NCI-H748 (cell line): ENCODE results near the gene CCDC51.
"Not testable (repeated sequence)": the region's sequence is repeated elsewhere in the genome, so short reads cannot be mapped to it uniquely, and the experiment has no call there.

Experiments used
- DNase-seq: peaks from one replicate; lab custom pipeline; 2025; ENCODE audit not compliant: unreplicated experiment; lab: John Stamatoyannopoulos, UW

Gene CCDC51, protein sequence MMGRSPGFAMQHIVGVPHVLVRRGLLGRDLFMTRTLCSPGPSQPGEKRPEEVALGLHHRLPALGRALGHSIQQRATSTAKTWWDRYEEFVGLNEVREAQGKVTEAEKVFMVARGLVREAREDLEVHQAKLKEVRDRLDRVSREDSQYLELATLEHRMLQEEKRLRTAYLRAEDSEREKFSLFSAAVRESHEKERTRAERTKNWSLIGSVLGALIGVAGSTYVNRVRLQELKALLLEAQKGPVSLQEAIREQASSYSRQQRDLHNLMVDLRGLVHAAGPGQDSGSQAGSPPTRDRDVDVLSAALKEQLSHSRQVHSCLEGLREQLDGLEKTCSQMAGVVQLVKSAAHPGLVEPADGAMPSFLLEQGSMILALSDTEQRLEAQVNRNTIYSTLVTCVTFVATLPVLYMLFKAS

DNA sequence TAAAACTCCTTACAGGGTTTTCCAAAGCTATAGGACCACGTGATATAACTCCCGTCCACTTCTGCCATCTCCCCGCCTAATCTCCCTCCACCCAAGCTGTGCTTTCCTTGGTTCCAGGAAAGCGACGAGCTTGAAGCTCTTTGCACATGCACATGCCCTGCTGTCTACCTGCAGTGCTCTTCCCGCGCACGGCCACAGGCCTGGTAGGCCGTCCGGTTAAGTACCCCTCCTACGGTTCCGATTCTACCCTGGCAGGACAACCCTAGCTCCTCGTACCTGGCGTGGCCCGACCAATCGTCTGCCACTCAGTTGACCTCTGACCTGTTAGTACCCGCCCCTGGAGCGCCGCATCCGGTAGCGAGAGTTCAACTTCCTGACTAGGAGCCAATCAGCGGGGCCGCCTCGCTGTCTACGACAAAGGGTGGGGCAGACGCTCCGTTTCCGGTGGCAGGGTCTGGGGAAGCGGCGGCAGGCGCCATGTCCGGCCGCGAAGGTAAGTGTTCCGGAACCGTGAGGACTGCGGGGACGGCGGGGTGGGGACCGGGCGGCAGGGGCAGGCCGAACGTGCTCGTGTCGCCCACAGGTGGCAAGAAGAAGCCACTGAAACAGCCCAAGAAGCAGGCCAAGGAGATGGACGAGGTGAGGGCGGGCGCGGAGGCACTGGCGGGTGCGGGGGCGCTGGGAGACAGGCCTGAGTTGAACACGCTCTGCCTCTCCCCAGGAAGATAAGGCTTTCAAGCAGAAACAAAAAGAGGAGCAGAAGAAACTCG lies at the start of gene CCDC51, which contains the start of gene TMA7:
CCDC51 (minus strand) TSS at position 300 of the 770 bp plus-strand sequence. CDS start 4,991 bp downstream, outside the sequence.
TMA7 (plus strand) TSS at position 438 of the 770 bp plus-strand sequence; CDS start at position 478, 40 bp downstream.
- DNase-seq: peak; percentile 96

DNA sequence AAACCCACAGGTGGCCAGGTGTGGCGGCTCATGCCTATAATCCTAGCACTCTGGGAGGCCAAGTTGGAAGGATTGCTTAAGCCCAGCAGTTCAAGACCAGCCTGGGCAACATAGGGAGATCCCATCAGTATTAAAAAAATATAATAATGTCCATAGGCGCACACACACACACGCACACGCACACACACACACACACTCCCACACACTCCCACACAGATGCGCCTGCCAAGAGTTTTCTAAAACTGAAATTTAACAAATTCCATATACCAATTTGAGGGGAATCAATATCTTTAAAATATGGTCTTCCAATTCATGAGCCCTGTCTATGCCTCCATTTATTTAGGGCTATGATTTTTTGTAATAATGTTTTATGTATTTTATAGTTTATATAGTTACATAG lies 47.0 kb upstream of the CCDC51 start:
- no peak for DNase-seq

DNA sequence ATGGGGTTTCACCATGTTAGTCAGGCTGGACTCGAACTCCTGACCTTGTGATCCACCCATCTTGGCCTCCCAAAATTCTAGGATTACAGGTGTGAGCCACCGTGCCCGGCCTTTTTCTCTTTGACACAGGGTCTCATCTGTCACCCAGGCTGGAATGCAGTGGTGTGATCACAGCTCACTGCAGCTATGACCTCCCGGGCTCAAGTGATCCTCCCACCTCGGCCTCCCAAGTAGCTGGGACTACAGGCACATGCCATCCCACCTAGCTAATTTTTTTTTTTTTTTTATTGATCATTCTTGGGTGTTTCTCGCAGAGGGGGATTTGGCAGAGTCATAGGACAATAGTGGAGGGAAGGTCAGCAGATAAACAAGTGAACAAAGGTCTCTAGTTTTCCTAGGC lies 42.9 kb upstream of the CCDC51 start:
- not testable (repeated sequence) for DNase-seq

DNA sequence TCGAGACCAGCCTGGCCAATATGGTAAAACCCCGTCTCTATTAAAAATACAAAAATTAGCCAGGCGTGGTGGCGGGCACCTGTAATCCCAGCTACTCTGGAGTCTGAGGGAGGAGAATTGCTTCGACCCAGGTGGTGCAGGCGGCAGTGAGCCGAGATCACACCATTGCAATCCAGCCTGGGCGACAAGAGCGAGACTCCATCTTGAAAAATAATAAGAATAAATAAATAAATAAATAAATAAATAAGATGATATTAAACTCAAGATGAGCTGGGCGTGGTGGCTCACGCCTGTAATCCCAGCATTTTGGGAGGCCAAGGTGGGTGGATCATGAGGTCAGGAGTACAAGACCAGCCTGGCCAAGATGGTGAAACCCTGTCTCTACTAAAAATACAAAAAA lies 41.0 kb upstream of the CCDC51 start:
- DNase-seq: not testable (repeated sequence)

DNA sequence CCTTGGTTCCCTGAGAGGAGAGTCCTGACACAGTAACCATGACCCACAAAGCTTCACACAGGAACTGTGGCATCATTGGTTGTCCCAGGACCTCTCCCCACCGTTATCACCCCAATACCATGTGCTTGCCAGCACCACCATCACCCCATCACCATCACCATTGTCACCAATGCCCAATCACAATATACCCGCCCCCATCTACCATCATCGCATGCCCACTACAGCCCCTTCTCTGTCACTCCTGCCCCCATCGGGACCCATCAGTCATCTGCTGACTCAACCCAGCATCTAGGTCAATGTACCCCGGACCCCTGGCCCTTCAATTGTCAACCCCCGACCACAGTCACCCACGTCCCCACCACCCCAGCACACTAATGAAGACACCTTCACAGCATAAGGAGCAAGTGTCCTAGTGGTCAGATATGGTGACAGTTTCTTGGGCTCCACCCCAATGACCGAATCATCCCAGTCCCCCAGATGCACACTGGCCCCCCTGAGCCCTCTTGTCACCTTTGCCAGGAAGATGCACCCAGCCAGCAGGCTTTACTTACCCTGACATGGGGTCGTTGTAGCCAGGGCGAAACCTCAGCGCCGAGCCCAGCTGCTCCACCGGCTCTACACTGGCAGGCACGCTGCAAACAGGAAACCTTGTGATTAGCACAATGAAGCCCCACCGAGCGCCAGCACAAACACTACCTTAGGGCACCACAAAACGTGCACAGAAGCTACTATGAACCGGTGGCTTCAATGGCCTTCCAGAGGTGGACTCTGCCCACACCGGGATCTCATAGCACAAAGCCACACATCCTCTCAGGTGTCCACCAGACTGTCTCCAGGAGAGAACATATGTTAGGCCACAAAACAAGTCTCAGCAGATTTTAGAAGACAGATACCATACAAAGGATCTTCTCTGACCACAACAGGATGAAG lies 39.0 kb upstream of the CCDC51 start:
- no peak for DNase-seq

DNA sequence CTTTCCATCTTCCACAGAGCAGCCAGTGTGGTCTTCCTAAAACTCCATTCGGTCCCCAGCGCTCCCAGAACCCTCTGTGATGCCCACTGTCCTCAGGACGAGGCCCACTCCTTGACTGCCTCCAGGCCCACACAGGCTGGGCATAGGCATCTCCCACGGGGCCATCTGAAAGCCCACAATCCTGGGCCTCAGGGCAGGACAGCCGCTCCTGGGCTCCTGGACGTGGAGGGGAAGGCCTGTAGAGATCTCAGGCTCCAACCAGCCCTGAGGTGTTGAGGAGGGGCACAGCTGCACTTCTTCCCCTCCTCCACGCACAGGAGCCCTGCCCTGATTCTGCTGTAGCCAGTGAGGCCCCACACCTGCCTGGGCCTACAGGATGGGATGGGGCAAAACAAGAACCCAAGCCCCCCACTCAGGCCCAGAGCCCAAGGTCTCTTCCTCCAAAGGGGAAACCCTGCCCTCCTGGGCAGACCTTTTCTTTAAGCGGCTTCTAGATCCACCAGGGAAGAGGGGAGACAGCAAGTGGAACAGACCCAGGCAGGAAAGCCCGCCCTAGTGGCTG lies 38.1 kb upstream of the CCDC51 start:
- no peak for DNase-seq

DNA sequence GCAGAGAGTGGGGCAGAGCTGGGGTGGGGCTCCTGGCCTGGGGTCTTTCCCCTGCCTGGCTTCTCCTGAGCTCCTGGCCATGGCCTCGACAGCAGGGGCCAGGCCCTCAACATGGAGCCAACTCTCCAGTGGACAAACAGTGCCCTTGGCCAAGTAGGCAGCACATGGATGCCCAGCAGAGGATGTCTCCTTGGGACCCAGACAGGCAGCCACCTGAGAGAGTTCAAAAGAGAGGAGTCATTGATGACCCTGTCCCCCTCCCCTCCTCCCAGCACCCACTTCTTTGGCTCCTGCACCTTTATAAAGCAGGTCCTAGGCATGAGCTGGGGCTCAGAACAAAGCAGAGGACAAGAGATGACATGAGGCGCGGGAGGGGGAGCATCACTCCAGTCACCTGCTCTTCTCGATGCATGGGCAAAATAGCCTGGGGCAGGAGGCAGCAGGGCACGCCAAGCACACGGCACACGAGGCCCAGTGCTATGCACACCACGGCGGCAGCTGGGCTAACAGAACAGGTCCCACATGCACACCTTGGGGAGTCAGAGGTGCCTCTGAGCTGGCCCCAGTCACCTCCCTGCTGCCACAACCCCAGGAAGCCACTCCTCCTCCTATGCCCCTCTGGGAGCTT lies 36.6 kb upstream of the CCDC51 start:
- no peak for DNase-seq

DNA sequence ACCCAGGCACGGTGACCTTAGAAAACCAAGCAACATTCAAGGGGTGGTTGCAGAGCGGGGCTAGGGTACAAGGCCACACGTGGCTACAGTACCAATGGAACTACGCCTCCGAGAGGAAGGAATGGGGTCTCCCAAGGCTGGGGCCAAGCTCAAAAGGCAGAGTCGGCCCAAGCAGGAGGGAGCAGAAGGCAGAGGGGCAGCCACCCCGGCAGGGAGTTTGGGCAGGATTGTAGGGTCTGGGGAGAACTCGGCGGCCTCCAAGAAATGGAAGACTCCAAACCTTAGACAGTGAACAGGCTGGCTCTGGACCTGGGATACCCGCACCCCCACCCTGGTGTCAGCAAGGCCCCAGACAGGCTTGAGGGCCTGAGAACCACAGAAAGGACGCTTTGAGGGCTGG lies 35.3 kb upstream of the CCDC51 start:
- no peak for DNase-seq

DNA sequence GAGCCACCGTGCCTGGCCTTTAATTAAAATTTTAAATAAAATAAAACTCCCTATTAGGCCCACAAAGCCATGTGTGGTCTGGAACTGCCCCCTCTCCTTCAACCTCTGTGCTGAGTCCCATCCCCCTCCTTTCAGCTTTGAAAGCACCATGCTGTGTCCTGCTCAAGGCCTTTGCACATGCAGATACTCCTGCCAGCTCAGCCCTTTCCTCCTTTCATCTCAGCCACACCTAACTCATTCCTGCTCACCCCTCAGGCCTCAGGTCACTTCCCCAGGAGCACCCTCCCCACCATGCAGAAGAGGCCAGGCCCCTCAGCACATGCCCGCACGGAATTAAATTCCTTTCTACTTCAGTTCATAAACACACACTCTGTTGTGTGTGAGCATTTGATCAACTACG lies 34.7 kb upstream of the CCDC51 start:
- no peak for DNase-seq

DNA sequence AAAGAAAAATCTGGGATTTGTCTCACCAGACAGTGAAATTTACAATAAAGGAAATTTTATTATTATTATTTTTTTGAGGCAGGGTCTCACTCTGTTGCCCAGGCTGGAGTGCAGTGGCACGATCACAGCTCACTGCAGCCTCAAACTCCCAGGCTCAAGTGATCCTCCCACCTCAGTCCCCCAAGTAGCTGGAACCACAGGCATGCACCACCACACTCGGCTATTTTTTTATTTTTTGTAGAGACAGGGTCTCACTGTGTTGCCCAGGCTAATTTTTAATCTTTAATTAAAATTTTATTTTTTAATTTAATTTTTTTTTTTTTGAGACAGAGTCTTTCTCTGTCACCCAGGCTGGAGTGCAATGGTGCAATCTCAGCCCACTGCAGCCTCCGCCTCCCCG lies 34.1 kb upstream of the CCDC51 start:
- DNase-seq: not testable (repeated sequence)

DNA sequence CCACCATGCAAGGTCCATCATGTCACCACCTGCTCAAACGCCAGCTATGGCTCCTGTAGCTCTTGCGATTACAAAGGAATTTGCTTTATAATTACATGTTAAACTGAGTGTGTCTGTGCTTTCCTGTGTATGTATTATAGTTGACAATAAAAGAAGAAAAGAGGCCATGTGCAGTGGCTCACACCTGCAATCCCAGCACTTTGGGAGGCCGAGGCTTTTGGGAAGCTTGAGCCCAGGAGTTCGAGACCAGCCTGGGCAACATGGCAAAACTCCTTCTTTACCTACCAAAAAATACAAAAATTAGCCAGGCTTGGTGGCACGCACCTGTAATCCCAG lies 33.7 kb upstream of the CCDC51 start:
- DNase-seq: no peak

DNA sequence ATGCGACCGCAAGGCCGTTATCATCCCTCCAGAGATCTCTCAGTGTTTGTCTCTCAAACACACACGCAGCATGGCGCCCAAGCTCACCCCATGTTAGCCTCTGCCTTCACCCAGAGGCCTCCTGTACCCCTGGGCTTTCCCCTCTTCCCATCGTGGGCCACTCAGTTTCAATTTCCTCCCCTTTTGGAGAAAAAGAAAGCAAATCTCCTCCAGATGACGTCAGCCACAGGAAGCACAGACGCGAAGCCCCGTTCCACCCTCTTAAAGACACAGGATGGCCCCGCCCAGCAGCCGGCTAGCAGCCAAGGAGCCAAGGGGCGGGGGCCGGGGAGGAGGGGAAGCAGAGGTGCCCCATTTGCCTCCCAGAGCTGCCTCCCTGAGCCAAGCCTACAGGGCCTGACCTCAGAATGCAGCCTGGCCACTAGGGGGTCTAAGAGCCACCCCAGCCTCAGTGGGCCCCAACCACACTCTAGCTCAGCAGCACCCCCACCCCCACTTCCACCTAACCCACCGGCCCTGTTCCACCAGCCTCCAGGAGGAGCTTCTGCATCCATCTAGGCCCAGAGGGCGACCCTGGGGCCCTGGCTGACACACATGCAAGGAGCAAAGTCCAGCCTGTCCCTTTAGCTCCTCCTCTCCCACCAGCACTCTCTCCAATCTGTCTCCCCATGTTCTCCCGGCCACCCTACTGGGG lies 33.2 kb upstream of the CCDC51 start:
- peak; percentile 75 for DNase-seq

DNA sequence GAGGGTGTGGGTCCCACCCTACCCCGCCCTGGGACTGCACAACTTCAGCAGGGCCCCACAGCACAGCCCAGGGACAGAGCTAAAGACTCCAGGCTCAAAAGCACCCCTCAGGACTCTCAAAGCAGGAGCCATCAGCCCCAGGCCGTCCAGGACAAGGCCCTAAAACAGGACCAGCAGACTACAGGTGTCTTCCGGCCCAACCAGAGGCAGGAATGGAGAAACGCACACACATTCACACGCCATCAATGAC lies 32.7 kb upstream of the CCDC51 start:
- no peak for DNase-seq

DNA sequence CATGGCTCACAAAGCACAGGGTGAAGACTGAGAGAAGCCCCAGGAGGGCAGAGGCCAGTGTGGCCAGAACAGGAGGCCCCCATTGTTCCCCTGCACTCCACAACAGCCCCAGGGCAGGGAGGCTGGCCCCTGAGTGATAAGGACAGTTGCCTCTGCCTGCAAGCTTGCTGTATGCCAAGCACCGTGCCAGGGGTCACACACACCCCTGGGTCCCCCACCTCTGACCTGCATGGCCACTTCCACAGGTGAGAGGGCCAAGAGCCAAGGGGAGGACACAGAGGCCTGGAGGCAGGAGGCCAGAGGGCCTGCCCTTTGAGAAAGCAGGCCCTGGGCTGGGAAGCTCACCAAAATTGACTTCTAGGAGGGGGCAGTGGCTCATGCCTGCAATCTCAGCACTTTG lies 30.4 kb upstream of the CCDC51 start:
- no peak for DNase-seq

DNA sequence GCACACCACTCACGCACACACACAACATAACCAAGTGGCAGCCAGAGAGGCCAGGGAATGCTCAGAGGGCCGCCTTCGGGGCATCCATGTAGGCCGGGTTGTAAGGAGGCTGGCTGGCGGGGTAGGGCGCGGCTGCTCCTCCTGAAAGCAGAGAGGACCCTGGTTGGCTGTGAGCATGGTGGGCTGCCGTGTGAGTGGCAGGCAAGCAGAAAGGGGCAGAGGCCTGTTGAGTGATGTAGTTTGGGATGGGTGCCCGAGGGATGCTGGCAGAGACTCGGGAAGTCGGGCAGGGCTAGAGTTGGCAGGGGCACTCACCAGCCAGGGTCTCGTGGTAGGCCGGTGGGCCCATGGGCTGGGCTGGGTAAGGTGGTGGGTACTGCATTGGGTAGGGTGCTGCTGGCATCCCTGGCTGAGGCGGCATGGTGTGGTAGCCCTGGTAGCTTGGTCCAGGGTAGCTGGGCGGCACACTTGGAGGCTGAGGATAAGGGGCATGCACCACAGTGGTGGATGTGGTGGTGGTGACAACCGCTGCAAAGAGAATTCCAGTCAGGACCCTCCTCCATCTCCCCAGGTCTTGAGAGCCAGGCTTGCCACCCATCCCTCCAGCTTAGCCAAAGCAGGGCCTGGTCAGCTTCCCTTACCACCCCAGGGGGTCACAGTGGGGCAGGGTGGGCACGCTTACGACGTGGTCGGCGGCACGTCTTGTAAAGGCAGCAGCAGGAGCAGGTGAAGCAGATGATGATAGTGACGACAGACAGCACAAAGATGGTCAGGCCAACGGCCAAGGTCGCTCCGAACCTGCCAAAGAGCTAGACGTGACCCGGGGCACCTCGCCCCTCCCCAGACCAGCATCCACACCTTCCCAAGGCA lies 29.4 kb upstream of the CCDC51 start:
- DNase-seq: no peak

DNA sequence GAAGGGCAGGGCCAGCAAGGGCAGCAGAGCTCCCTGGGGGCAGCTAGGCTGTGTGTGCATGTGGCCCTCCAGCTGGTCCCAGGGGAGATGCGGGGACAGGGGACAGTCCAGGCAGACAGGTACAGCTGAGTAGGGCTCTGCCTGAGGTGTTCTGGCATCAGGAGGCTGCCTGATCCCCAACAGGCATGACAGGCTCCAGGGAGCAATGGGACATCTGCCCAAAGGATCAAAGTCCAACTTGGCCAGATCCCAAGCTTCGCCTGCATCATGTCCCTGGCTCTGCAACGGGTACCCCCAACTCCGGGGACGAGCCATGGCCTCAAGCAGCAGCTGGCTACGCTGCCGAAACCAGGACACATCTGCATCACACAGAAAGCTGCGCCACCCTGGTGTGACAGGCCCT lies 28.4 kb upstream of the CCDC51 start:
- DNase-seq: no peak

DNA sequence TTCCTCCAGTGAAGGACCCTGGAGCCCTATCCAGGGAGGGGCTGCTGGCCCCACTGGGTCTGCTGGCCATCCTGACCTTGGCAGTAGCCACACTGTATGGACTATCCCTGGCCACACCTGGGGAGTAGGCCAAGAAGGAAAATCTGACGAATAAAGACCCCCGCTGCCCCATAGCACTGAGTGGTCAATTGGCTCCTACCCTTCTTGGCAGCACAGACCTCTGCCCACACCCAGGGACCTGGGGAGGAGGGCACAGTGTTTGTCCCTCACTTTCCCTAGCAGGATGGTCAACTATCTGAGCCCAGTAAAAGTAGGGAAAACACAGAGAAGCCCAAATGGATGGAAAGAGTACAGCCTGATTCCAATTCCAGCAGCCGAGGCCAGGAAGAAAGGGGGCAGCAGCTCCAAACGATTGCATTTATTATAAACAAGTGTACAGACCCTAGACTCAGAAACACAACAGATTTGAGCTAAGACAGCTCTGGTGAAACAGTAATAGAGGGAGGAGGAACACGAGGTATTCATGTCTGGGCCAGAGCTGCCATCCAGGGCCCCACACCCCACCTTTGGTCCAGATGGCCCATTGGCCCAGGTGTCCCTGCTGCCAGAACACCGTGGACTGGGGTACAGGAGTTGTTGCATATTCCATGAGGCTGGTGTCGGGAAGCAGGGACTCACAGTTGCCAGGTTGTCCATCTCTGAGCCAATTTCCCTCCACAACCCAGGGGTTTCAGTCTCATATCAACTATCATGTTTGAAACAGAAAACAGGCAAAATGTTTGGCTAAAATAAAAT lies 27.8 kb upstream of the CCDC51 start:
- no peak for DNase-seq

DNA sequence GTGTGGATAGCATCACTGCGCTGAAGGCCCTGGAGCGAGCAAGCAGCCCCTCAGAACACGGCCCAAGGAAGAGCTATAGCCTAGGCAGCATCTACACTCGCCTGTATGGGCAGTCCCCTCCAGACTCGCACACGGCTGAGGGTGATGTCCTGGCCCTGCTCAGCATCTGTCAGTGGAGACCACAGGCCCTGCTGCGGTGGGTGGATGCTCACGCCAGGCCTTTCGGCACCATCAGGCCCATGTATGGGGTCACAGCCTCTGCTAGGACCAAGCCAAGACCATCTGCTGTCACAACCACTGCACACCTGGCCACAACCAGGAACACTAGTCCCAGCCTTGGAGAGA lies 27.2 kb upstream of the CCDC51 start:
- DNase-seq: no peak
